CD14-positive monocyte (primary cell): ENCODE results near the gene FZD2. TPM values are rescaled to one million over a fixed set of nuclear protein-coding genes. Genes with fewer than 3 reads are reported as not detected.

Experiments
- DNase-seq, 3 donors: peaks; one replicate each; pipeline ENCODE4 v3.0.0-alpha.2; 2011 to 2022
- H2AFZ ChIP-seq: 2 replicates; pipeline ENCODE4 v1.6.0; 2012; ENCODE audit warnings: mild to moderate bottlenecking, low read depth, low read length, inconsistent platforms; ENCODE audit not compliant: insufficient read depth, poor library complexity, severe bottlenecking
- H3K27ac ChIP-seq, 2 donors: 1 replicate in 1 of 2; 2 replicates in 1 of 2; pipeline ENCODE4 v1.5.1; 2012 to 2013; ENCODE audit warnings: low read length in 2 of 2, control low read depth in 1 of 2, inconsistent platforms in 1 of 2, low read depth in 1 of 2, mild to moderate bottlenecking in 1 of 2
- H3K27me3 ChIP-seq, 2 donors: one replicate each; pipeline versions ENCODE4 v1.6.0 to v1.6.1; 2011 to 2013; ENCODE audit warnings: low read length in 2 of 2; ENCODE audit not compliant: control insufficient read depth in 2 of 2, insufficient read depth in 2 of 2
- H3K36me3 ChIP-seq, 2 donors: replicated peaks in 1 of 2; 1 replicate in 1 of 2; 2 replicates in 1 of 2; pipeline versions ENCODE4 v1.5.1 to v1.6.1; 2012 to 2013; ENCODE audit warnings: low read length in 2 of 2, control low read depth in 1 of 2, inconsistent platforms in 1 of 2, mild to moderate bottlenecking in 1 of 2; ENCODE audit not compliant: insufficient read depth in 2 of 2, control insufficient read depth in 1 of 2
- H3K4me1 ChIP-seq, 2 donors: 1 replicate in 1 of 2; 2 replicates in 1 of 2; pipeline versions ENCODE4 v1.5.1 to v1.6.1; 2012 to 2013; ENCODE audit warnings: low read length in 2 of 2, control low read depth in 1 of 2, inconsistent platforms in 1 of 2, mild to moderate bottlenecking in 1 of 2, moderate library complexity in 1 of 2; ENCODE audit not compliant: insufficient read depth in 2 of 2, control insufficient read depth in 1 of 2
- H3K4me2 ChIP-seq: replicated peaks from 2 replicates; pipeline ENCODE3; 2012; ENCODE audit warnings: low read length, moderate library complexity, mild to moderate bottlenecking; ENCODE audit not compliant: poor library complexity, severe bottlenecking; ENCODE audit errors: extremely low read depth
- H3K4me3 ChIP-seq, 3 experiments: fragments of 200-600 bp in 1 of 3; sonication (generic) in 1 of 3; replicated peaks in 1 of 3; 1 replicate in 2 of 3; 2 replicates in 1 of 3; pipeline ENCODE4 v1.5.1; 2011 to 2013; ENCODE audit warnings: low read length in 3 of 3, mild to moderate bottlenecking in 3 of 3, control low read depth in 2 of 3, low read depth in 2 of 3, inconsistent platforms in 1 of 3, moderate library complexity in 1 of 3
- H3K79me2 ChIP-seq: 2 replicates; pipeline ENCODE4 v1.6.0; 2012; ENCODE audit warnings: mild to moderate bottlenecking, control low read depth, inconsistent platforms, low read length, moderate library complexity; ENCODE audit not compliant: insufficient read depth
- H3K9ac ChIP-seq: 2 replicates; pipeline ENCODE4 v1.6.0; 2017; ENCODE audit warnings: low read length, mild to moderate bottlenecking; ENCODE audit not compliant: insufficient read depth, poor library complexity, severe bottlenecking
- H3K9me3 ChIP-seq, 2 donors: replicated peaks in 1 of 2; 1 replicate in 1 of 2; 2 replicates in 1 of 2; pipeline versions ENCODE4 v1.5.1 to v1.6.1; 2012 to 2013; ENCODE audit warnings: low read length in 2 of 2, control low read depth in 1 of 2; ENCODE audit not compliant: control insufficient read depth in 1 of 2, insufficient read depth in 1 of 2
- H4K20me1 ChIP-seq: 2 replicates; pipeline ENCODE4 v1.6.0; 2012; ENCODE audit warnings: mild to moderate bottlenecking, low read length, control low read depth, moderate library complexity; ENCODE audit not compliant: insufficient read depth
- H3K27ac Mint-ChIP-seq, 7 donors: one replicate each; pipeline ENCODE4 v1.8.0; 2020; ENCODE audit warnings: mild to moderate bottlenecking in 7 of 7, mixed read lengths in 7 of 7, moderate library complexity in 6 of 7, inconsistent platforms in 2 of 7
- H3K27me3 Mint-ChIP-seq, 3 donors: one replicate each; pipeline ENCODE4 v1.8.0; 2021 to 2022; ENCODE audit warnings: low read depth in 3 of 3, mild to moderate bottlenecking in 3 of 3, mixed read lengths in 3 of 3, moderate library complexity in 3 of 3, inconsistent platforms in 1 of 3
- H3K36me3 Mint-ChIP-seq, 2 donors: one replicate each; pipeline ENCODE4 v1.8.0; 2020; ENCODE audit warnings: mixed read lengths in 2 of 2, inconsistent platforms in 1 of 2, mild to moderate bottlenecking in 1 of 2
- H3K4me1 Mint-ChIP-seq: one replicate; pipeline ENCODE4 v1.8.0; 2020; ENCODE audit warnings: mild to moderate bottlenecking, mixed read lengths
- H3K4me3 Mint-ChIP-seq, 2 donors: one replicate each; pipeline ENCODE4 v1.8.0; 2020; ENCODE audit warnings: mild to moderate bottlenecking in 2 of 2, mixed read lengths in 2 of 2, moderate library complexity in 1 of 2
- H3K9me3 Mint-ChIP-seq, 7 donors: one replicate each; pipeline ENCODE4 v1.8.0; 2020 to 2022; ENCODE audit warnings: mixed read lengths in 7 of 7, mild to moderate bottlenecking in 6 of 7, moderate library complexity in 6 of 7, inconsistent platforms in 2 of 7
- CTCF ChIP-seq: fragments of 200-600 bp; IDR thresholded peaks from one replicate; pipeline ENCODE4 v1.8.0; 2022; ENCODE audit warnings: antibody characterized with exemption, mild to moderate bottlenecking
- WGBS: methylation state at CpG from one replicate; pipeline ENCODE4 v1.1.5; 2013; ENCODE audit warnings: missing lambda C conversion rate; ENCODE audit not compliant: insufficient coverage; 5-methylcytosine and 5-hydroxymethylcytosine counted together
- intact Hi-C, 2 donors: fragments of 100-400 bp; cut with micrococcal nuclease; formaldehyde crosslinking; loops; one replicate each; pipeline versions ENCODE4 v1.15.0 to v1.15.1; 2023
- polyA plus RNA-seq, 3 donors: library from polyadenylated mRNA; depleted of rRNA in 1 of 3; unstranded in 2 of 3; stranded (reverse) in 1 of 3; fragments of 300-500 nt in 2 of 3; fragments of >200 nt in 1 of 3; fragmentation: Illumina TruSeq in 2 of 3; gene quantifications; 1 replicate in 2 of 3; 2 replicates in 1 of 3; pipeline ENCODE4 v1.2.3, GENCODE V29; 2012 to 2021

FZD2 gene
- polyA plus RNA-seq, 3 donors = 3.1 to 7.2 (median 6.2) TPM

- Mint-ChIP-seq H3K9me3 (peaks cover 0 to 11% (median 4%) of the 10 kb centered on the region in 7 donors), H3K4me1 (peaks cover 58% of the 10 kb centered on the region), H3K27ac (peak overlapping the region in 1 of 7 donors; percentile 79), H3K36me3 (peaks cover 19 to 20% of the 10 kb centered on the region in 2 donors), H3K4me3 (peak overlapping the region; percentile 92 to 96), H3K27me3 (peaks cover 26 to 43% (median 30%) of the 10 kb centered on the region in 3 donors)
- intact Hi-C loops = no loop called here
- Histone ChIP-seq H3K79me2 (peaks cover 12% of the 10 kb centered on the region), H3K36me3 (no peaks in the 10 kb centered on the region), H3K27me3 (peaks cover 0 to 17% of the 10 kb centered on the region in 2 donors), H3K4me2 (peak overlapping the region; percentile 93), H3K4me1 (peaks cover 28 to 45% of the 10 kb centered on the region in 2 donors), H3K4me3 (peak overlapping the region in 2 of 3 experiments; percentile 56 to 98), H4K20me1 (peaks cover 22% of the 10 kb centered on the region), H3K9ac (no peak overlapping the region), H2AFZ (peak overlapping the region; percentile 73), H3K27ac (no peak overlapping the region), H3K9me3 (peaks cover 5% of the 10 kb centered on the region in 2 donors)
- DNase-seq = peak in 1 of 3 donors; percentile 15
- 25% methylated on average over 59 of the region's 74 CpGs for WGBS
- no peak for TF ChIP-seq CTCF
Observed at GRCh38 chr17:44558710-44559633, 1.7 kb downstream of the FZD2 start.

- peak overlapping the region; percentile 50 to 96 for H3K4me3 Mint-ChIP-seq
- 36% methylated on average over 2 of the region's 16 CpGs for WGBS
- Histone ChIP-seq H3K9ac (no peak overlapping the region), H3K27me3 (peaks cover 0 to 17% of the 10 kb centered on the region in 2 donors), H2AFZ (no peak overlapping the region), H3K9me3 (peaks cover 5% of the 10 kb centered on the region in 2 donors), H3K4me2 (peak overlapping the region; percentile 93), H3K36me3 (no peaks in the 10 kb centered on the region), H3K4me3 (peak overlapping the region in 1 of 3 experiments; percentile 98), H3K4me1 (peaks cover 28 to 45% of the 10 kb centered on the region in 2 donors), H3K79me2 (peaks cover 12% of the 10 kb centered on the region), H3K27ac (no peak overlapping the region), H4K20me1 (peaks cover 22% of the 10 kb centered on the region)
- DNase-seq = no peak
- no peak for TF ChIP-seq CTCF
- peaks cover 0 to 15% (median 6%) of the 10 kb centered on the region in 7 donors for H3K9me3 Mint-ChIP-seq
- peaks cover 19 to 20% of the 10 kb centered on the region in 2 donors for H3K36me3 Mint-ChIP-seq
- peaks cover 28 to 46% (median 33%) of the 10 kb centered on the region in 3 donors for H3K27me3 Mint-ChIP-seq
- peaks cover 58% of the 10 kb centered on the region for H3K4me1 Mint-ChIP-seq
- H3K27ac Mint-ChIP-seq = no peak overlapping the region
- intact Hi-C loops = no loop called here
Observed at GRCh38 chr17:44559634-44560554, 2.6 kb downstream of the FZD2 start.
